Measurements from ENCODE around the gene ALPL. TPM values are rescaled to one million over a fixed set of nuclear protein-coding genes. Genes with fewer than 3 reads are reported as not detected.

Gene ALPL
- polyA plus RNA-seq, 1 donor (not counting 4 experiments of a cell fraction or from before 2014, with no cell fraction given): not detected

DNA sequence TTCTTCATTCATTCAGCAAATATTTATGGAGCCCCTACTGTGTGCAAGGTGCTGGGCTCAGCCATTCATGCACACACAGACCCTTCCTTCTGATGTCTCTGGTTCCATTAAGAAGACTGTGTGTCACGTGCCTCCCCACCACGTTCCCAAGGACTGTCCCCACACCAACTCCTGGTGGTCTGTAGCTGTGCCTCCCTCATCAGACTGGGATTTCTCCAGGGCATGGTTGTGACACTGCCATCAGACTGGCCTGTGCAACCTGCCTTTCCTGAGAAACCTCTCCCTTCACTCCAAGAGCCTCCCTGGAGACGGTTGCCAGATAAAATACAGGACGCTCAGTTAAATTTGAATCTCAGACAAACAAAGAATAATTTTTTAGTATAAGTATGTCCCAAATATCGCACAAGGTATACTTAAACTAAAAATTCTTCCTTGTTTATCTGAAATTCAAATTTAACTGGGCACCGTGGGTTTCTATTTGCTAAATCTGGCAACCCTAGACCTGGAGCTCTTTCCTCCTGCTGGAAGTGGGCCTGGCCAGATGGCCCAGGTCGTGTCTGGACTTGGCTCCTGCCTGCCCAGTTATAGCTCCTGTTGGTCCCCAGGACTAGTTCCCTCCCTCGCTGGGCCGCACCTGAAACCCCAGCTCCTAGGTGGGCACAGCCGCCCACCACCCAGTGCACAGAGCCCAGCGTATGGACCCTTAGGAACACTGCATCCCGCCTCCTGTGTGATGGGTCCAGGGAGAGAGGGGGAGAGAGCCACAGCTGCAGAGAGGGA, 83.1 kb downstream of the ALPL start:
- H3K4me1 ChIP-seq (ENCODE audit: control insufficient read depth, extremely low read depth, insufficient read depth, low read length): no peaks in the 10 kb centered on the region
- FAIRE-seq (no peak), DNase-seq (ENCODE audit: low read depth, low spot score) (no peak)
- dilution Hi-C loops (cut with MboI; ENCODE audit: extremely low pct_ligation_motif_present, low sequenced_read_pairs): no loop called here
- H3K36me3 ChIP-seq (ENCODE audit: control insufficient read depth in 2 of 2, extremely low read depth in 1 of 2, insufficient read depth in 2 of 2, low read length in 2 of 2): no peaks in the 10 kb centered on the region
- H3K27ac ChIP-seq (ENCODE audit: control insufficient read depth, insufficient read depth, low read length): no peak overlapping the region
- no peak overlapping the region for H3K4me3 ChIP-seq (ENCODE audit: control insufficient read depth in 2 of 3, extremely low read depth in 1 of 3, insufficient read depth in 2 of 3, low read depth in 1 of 3, low read length in 3 of 3)
- H3K4me2 ChIP-seq (ENCODE audit: control insufficient read depth, extremely low read depth, insufficient read depth, low read depth, low read length): no peak overlapping the region
- TF ChIP-seq EZH2 (IDR thresholded peaks at IDR 0.05; ENCODE audit: low read length): no peak
- TF ChIP-seq, protein P1, sequence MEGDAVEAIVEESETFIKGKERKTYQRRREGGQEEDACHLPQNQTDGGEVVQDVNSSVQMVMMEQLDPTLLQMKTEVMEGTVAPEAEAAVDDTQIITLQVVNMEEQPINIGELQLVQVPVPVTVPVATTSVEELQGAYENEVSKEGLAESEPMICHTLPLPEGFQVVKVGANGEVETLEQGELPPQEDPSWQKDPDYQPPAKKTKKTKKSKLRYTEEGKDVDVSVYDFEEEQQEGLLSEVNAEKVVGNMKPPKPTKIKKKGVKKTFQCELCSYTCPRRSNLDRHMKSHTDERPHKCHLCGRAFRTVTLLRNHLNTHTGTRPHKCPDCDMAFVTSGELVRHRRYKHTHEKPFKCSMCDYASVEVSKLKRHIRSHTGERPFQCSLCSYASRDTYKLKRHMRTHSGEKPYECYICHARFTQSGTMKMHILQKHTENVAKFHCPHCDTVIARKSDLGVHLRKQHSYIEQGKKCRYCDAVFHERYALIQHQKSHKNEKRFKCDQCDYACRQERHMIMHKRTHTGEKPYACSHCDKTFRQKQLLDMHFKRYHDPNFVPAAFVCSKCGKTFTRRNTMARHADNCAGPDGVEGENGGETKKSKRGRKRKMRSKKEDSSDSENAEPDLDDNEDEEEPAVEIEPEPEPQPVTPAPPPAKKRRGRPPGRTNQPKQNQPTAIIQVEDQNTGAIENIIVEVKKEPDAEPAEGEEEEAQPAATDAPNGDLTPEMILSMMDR (optimal IDR thresholded peaks at IDR 0.05 in 1 of 3, IDR thresholded peaks at IDR 0.05 in 1 of 3, conservative IDR thresholded peaks at IDR 0.05 in 1 of 3; ENCODE audit: extremely low read depth in 1 of 3, insufficient read depth in 2 of 3, low read length in 3 of 3): no peak
- no peak overlapping the region for H3K9ac ChIP-seq (ENCODE audit: control insufficient read depth, extremely low read depth, insufficient read depth, low read length)
- H3K9me1 ChIP-seq (ENCODE audit: control insufficient read depth, extremely low read depth, insufficient read depth, low read length): no peaks in the 10 kb centered on the region
- no peaks in the 10 kb centered on the region for H3K9me3 ChIP-seq (ENCODE audit: control insufficient read depth, low read depth, low read length)
- no peaks in the 10 kb centered on the region for H3K79me2 ChIP-seq (ENCODE audit: control insufficient read depth, insufficient read depth, low read length)
- H2AFZ ChIP-seq (ENCODE audit: control insufficient read depth, low read length): no peak overlapping the region
- H4K20me1 ChIP-seq (ENCODE audit: control insufficient read depth, extremely low read depth, insufficient read depth, low read length): peaks cover 2% of the 10 kb centered on the region
- peaks cover 3% of the 10 kb centered on the region for H3K27me3 ChIP-seq (ENCODE audit: control insufficient read depth, extremely low read depth, insufficient read depth, low read length)

DNA sequence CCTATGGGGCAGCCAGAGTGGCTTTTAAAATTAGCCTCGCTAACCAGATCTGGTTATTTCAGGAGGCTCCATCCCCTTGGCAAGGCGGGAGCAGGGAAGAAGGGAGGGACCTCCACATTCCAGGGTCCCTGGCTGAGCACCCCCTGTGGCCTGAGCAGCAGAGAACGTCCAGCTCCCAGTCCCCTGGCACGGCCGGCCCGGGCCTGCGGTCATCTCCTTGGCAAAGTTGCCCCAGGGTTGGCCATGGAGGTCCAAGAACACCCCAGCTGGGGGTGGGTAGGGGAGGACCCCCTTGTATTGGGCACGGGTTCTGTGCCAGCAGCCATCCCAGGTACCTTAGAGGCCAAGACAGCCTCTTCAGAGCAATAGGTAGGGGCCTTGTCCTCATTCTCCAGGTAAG, 84.0 kb downstream of the ALPL start:
- peaks cover 3% of the 10 kb centered on the region for H3K27me3 ChIP-seq (ENCODE audit: control insufficient read depth, extremely low read depth, insufficient read depth, low read length)
- no peak overlapping the region for H2AFZ ChIP-seq (ENCODE audit: control insufficient read depth, low read length)
- no peak for TF ChIP-seq EZH2 (IDR thresholded peaks at IDR 0.05; ENCODE audit: low read length)
- TF ChIP-seq, protein P1 (optimal IDR thresholded peaks at IDR 0.05 in 1 of 3, IDR thresholded peaks at IDR 0.05 in 1 of 3, conservative IDR thresholded peaks at IDR 0.05 in 1 of 3; ENCODE audit: extremely low read depth in 1 of 3, insufficient read depth in 2 of 3, low read length in 3 of 3): no peak
- H4K20me1 ChIP-seq (ENCODE audit: control insufficient read depth, extremely low read depth, insufficient read depth, low read length): peaks cover 2% of the 10 kb centered on the region
- no peak for DNase-seq (ENCODE audit: low read depth, low spot score)
- H3K9ac ChIP-seq (ENCODE audit: control insufficient read depth, extremely low read depth, insufficient read depth, low read length): no peak overlapping the region
- dilution Hi-C loops (cut with MboI; ENCODE audit: extremely low pct_ligation_motif_present, low sequenced_read_pairs): no loop called here
- H3K4me3 ChIP-seq (ENCODE audit: control insufficient read depth in 2 of 3, extremely low read depth in 1 of 3, insufficient read depth in 2 of 3, low read depth in 1 of 3, low read length in 3 of 3): no peak overlapping the region
- H3K79me2 ChIP-seq (ENCODE audit: control insufficient read depth, insufficient read depth, low read length): no peaks in the 10 kb centered on the region
- no peak for FAIRE-seq
- H3K27ac ChIP-seq (ENCODE audit: control insufficient read depth, insufficient read depth, low read length): no peak overlapping the region
- no peaks in the 10 kb centered on the region for H3K36me3 ChIP-seq (ENCODE audit: control insufficient read depth in 2 of 2, extremely low read depth in 1 of 2, insufficient read depth in 2 of 2, low read length in 2 of 2)
- H3K4me2 ChIP-seq (ENCODE audit: control insufficient read depth, extremely low read depth, insufficient read depth, low read depth, low read length): no peak overlapping the region
- no peaks in the 10 kb centered on the region for H3K4me1 ChIP-seq (ENCODE audit: control insufficient read depth, extremely low read depth, insufficient read depth, low read length)
- no peaks in the 10 kb centered on the region for H3K9me3 ChIP-seq (ENCODE audit: control insufficient read depth, low read depth, low read length)
- no peaks in the 10 kb centered on the region for H3K9me1 ChIP-seq (ENCODE audit: control insufficient read depth, extremely low read depth, insufficient read depth, low read length)
